ENCODE measurements around the gene CNTN1. TPM values are rescaled to one million over a fixed set of nuclear protein-coding genes. Genes with fewer than 3 reads are reported as not detected.

The CNTN1 gene
- total RNA-seq = 1 to 10 TPM in 1 of 2 donors, under 1 TPM in 1; 0.77 to 4.4 TPM

DNA sequence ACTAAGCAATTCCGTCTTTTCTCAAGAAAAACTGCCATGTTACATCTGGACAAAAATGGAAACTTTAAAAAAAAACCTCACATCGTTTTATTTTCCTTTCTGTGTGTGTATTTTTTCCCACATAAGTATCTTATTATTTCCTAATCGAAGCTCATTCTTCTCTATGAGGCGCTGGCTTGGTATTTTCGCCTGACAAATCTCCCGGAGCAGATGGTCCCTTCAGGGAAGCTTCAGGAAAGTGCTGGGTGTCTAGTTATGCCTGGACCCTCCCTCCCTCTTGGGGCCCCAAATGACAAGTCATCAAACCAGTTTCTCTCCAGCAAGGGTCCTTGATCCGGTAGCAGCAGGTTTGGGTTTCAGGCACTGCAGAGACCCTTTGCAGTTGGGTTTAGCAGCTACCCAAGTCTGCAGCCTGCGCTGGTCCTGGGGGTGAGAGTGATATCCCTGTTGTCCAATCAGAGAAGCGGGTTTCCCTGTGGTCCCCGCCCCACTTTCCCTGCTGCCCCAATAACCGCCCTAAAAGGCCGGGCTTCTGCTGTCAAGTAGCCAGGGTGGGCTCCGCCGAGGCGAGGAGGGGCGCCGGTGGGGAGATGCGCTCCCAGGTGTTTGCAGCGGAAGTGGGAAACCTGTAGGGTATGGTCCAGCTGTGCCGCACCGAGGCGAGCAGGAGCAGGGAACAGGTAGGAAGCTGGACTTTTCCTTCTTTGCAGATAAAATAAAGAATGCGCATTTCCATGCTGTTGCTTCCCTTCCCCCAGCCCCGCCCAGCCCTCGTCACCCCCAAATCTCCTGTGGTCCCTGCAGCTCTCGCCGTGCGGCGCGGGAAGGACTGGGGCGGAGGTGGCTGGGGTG lies at the start of gene CNTN1:
CNTN1 (plus strand) TSS at position 527 of the 852 bp plus-strand sequence.
- Histone ChIP-seq H3K36me3 (no peaks in the 10 kb centered on the region), H3K27ac (no peak within 1 kb of the TSS), H3K9ac (ENCODE audit: low read depth in 2 of 2, low read length in 2 of 2) (no peak within 1 kb of the TSS), H3K9me3 (no peaks in the 10 kb centered on the region), H3K27me3 (peaks cover 15% of the 10 kb centered on the region), H3K4me3 (peak within 1 kb of the TSS; percentile 38), H3K4me1 (no peaks in the 10 kb centered on the region)
- intact Hi-C loops (cut with DNase I) = no loop called here
- TF ChIP-seq, protein P1, sequence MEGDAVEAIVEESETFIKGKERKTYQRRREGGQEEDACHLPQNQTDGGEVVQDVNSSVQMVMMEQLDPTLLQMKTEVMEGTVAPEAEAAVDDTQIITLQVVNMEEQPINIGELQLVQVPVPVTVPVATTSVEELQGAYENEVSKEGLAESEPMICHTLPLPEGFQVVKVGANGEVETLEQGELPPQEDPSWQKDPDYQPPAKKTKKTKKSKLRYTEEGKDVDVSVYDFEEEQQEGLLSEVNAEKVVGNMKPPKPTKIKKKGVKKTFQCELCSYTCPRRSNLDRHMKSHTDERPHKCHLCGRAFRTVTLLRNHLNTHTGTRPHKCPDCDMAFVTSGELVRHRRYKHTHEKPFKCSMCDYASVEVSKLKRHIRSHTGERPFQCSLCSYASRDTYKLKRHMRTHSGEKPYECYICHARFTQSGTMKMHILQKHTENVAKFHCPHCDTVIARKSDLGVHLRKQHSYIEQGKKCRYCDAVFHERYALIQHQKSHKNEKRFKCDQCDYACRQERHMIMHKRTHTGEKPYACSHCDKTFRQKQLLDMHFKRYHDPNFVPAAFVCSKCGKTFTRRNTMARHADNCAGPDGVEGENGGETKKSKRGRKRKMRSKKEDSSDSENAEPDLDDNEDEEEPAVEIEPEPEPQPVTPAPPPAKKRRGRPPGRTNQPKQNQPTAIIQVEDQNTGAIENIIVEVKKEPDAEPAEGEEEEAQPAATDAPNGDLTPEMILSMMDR (IDR thresholded peaks at IDR 0.05) = no peak
- peak; percentile 39 for DNase-seq

DNA sequence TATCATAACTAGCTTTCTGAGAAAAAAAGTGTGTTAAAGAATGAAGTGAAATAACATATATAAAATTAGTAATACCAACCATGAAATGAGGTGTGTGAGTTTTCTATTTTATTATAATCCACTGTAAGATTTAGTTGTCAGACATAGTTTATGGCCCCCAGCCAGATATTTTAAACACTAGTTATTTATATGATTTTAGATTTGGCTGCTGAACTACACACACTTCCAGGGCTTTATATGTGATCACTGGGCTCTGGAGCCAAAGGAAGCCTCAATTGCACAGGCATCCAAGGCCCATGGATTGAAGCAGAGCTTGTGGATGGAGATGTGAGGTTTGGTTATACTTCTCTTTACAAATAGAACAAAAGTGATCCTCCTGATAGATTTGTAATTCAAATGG lies 48.7 kb upstream of the CNTN1 start:
- Histone ChIP-seq H3K9ac (ENCODE audit: low read depth in 2 of 2, low read length in 2 of 2) (no peak overlapping the region), H3K36me3 (no peaks in the 10 kb centered on the region), H3K27me3 (no peaks in the 10 kb centered on the region), H3K9me3 (no peaks in the 10 kb centered on the region), H3K4me3 (no peak overlapping the region), H3K27ac (no peak overlapping the region), H3K4me1 (no peaks in the 10 kb centered on the region)
- no peak for DNase-seq
- intact Hi-C loops (cut with DNase I) = no loop called here
- TF ChIP-seq, protein P1 (IDR thresholded peaks at IDR 0.05) = no peak

DNA sequence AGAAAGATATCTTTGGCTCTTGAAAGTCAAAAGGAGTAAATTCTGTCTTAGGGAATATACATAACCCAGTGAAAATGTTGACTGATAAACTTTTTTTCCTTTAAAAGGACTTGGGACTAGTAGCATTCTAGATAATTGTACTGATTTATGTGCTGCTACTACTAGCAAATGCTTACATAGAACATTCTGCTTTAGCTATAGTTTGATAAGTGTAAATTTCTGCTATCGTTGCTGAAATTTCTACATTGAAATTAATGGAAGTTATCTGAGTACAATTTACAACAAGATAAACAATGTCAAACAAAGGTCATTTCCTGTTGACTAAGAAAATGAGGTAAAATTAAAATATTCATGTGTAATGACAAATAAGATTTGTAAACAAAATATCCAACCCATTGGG lies 48.3 kb upstream of the CNTN1 start:
- DNase-seq = no peak
- no peaks in the 10 kb centered on the region for H3K36me3 ChIP-seq
- no peak overlapping the region for H3K9ac ChIP-seq (ENCODE audit: low read depth in 2 of 2, low read length in 2 of 2)
- H3K9me3 ChIP-seq = no peaks in the 10 kb centered on the region
- intact Hi-C loops (cut with DNase I) = no loop called here
- no peak overlapping the region for H3K4me3 ChIP-seq
- no peaks in the 10 kb centered on the region for H3K4me1 ChIP-seq
- TF ChIP-seq, protein P1 (IDR thresholded peaks at IDR 0.05) = no peak
- H3K27ac ChIP-seq = no peak overlapping the region
- H3K27me3 ChIP-seq = no peaks in the 10 kb centered on the region

DNA sequence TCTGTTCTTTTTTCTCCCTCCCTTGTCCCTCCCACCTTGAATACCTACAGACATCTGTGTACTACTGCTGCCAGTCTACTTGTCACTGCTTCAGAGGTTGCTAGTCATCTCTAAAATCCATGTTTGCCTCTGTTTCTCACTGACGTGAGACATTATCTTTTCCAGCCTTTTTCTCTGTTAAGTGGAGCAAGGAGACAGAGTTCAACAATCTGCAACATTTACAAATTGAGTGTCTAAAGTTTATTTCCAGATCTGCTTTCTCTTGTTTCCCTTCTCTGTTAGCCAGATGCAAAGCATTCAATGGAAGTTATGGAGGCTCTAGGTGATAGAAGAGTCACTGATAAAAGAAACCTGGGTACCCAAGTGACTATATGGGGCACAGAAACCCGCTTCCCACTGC lies 47.5 kb upstream of the CNTN1 start:
- TF ChIP-seq, protein P1 (IDR thresholded peaks at IDR 0.05) = no peak
- no peaks in the 10 kb centered on the region for H3K9me3 ChIP-seq
- no peak overlapping the region for H3K27ac ChIP-seq
- H3K36me3 ChIP-seq = no peaks in the 10 kb centered on the region
- no peak for DNase-seq
- H3K4me3 ChIP-seq = no peak overlapping the region
- no peaks in the 10 kb centered on the region for H3K4me1 ChIP-seq
- H3K27me3 ChIP-seq = no peaks in the 10 kb centered on the region
- intact Hi-C loops (cut with DNase I) = no loop called here
- no peak overlapping the region for H3K9ac ChIP-seq (ENCODE audit: low read depth in 2 of 2, low read length in 2 of 2)

DNA sequence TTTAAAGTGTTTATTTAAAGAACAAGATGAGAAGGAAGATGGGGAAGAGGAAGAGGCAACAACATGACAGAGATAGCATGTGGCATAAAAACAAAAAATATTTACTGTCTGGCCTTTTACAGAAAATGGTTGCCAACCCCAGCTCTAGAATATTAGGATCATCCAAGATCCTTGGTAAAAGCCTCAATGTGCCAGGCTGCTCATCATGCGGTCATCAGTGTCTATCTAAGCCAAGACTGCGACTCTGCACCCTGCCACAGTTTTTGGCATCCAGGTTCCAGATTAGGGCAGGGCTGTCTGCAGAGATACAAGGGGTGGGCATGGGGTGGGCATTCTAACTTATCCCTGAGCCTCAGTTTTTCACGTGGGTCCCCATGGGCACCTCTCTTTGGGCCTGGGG lies 46.9 kb upstream of the CNTN1 start:
- TF ChIP-seq, protein P1 (IDR thresholded peaks at IDR 0.05) = no peak
- Histone ChIP-seq H3K4me1 (no peaks in the 10 kb centered on the region), H3K9ac (ENCODE audit: low read depth in 2 of 2, low read length in 2 of 2) (no peak overlapping the region), H3K4me3 (no peak overlapping the region), H3K36me3 (no peaks in the 10 kb centered on the region), H3K27ac (no peak overlapping the region), H3K27me3 (no peaks in the 10 kb centered on the region), H3K9me3 (no peaks in the 10 kb centered on the region)
- intact Hi-C loops (cut with DNase I) = no loop called here
- DNase-seq = no peak

Data from colonic mucosa (tissue), 4 donors.